ENCODE measurements around the gene C3orf80.

C3orf80 gene

GRCh38 chr3:160260587-160261270, 35.5 kb downstream of the C3orf80 start:
- no peak for DNase-seq
- in situ Hi-C loops (cut with HindIII; ENCODE audit: low pct_ligation_motif_present, low pct_unique_long_range_greater_than_20kb, low sequenced_read_pairs): no loop called here

GRCh38 chr3:160265088-160265487, 39.9 kb downstream of the C3orf80 start:
- in situ Hi-C loops (cut with HindIII; ENCODE audit: low pct_ligation_motif_present, low pct_unique_long_range_greater_than_20kb, low sequenced_read_pairs): no loop called here
- DNase-seq: no peak

Measured in ACHN (cell line).